HG02938 (cell line): ENCODE results near the gene DENND10.
A peak's percentile ranks its signal among the peaks of the same experiment; 100 is the strongest.

ENCODE experiments used
- ATAC-seq: cut with Tn5 transposase; IDR thresholded peaks from one replicate; pipeline ENCODE4 v1.9.1; 2021; ENCODE audit warnings: mild to moderate bottlenecking, moderate library complexity; ENCODE audit not compliant: unreplicated experiment

Gene DENND10, protein sequence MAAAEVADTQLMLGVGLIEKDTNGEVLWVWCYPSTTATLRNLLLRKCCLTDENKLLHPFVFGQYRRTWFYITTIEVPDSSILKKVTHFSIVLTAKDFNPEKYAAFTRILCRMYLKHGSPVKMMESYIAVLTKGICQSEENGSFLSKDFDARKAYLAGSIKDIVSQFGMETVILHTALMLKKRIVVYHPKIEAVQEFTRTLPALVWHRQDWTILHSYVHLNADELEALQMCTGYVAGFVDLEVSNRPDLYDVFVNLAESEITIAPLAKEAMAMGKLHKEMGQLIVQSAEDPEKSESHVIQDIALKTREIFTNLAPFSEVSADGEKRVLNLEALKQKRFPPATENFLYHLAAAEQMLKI

GRCh38 chr10:119103903-119104653 lies at the start of gene DENND10:
Gene DENND10, plus strand, starts transcription at chr10:119104113. Its CDS starts 30 bp downstream, at chr10:119104143.
- ATAC-seq: peak; percentile 82

DNA sequence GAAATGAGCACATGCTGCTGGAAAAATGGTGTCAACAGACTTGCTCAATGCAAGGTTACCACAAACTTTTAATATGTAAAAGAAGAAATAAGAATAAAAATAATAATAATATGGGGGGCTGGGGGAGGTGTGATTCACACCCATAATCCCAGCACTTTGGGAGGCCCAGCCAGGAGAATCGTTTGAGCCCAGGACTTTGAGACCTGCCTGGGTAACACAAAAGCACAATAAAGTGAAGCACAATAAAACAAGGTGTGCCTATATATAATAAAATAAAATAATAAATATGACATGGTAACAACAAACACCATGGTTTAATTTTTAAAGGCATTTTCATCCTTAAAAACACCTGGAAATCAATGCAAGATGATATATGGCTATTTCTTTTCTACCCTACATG lies 48.4 kb upstream of the DENND10 start:
- ATAC-seq: no peak

DNA sequence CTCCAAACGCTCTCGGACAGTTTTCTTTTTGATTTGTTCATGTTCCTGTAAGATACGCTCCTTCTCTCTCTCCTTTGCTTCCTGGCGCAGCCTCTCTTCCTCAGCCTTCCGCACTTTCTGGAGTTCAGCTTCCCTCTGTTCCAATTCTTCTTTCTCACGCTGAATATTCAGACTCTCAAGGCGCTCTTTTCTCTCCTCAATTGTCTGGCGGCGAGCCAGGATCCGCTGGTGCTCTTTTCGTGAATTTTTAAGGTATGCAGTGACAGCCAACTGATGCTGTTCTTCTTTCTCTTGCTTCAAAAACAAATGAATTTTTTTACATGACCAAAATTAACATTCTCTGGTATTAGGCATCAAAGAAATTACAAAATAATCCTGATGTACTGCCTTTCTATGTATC lies 45.9 kb upstream of the DENND10 start:
- no peak for ATAC-seq

DNA sequence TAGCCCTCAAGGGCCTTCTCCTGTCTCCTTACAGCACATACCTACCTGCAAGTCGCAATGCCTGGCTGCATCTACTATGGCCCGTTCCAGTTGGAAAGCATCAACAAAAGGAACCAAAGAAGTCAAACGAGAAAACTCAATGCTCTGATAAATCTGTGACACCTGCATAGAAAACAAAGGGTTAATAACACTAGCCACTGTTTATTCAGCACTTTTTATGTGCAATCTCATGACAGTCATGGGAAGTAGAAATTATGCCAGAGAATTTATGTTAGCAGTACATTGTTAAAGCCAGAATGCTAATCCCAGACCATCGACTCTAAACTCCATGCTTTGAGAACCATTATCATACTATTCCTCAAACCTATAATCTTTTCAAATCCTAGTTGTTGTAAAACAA lies 44.4 kb upstream of the DENND10 start:
- ATAC-seq: no peak

- no peak for ATAC-seq
These were observed 43.8 kb upstream of the DENND10 start for GRCh38 chr10:119060107-119060506.

DNA sequence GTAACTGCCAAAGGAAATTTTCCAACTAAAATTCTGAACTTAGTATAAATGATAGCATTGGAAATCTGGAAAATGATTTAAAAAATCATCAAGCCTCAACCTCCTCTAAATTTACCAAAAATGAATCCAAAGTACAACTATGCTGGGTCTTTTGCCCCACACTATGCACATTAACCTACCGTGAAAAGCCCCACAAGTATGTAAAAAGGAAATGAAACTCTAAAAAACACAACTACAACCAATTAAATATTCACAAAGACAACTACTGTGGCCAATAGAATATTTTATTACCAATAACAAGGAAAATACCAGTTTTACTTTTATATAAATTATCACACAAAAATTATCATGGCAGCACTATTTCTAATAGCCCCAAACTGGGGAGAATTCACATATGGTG lies 42.6 kb upstream of the DENND10 start:
- no peak for ATAC-seq

DNA sequence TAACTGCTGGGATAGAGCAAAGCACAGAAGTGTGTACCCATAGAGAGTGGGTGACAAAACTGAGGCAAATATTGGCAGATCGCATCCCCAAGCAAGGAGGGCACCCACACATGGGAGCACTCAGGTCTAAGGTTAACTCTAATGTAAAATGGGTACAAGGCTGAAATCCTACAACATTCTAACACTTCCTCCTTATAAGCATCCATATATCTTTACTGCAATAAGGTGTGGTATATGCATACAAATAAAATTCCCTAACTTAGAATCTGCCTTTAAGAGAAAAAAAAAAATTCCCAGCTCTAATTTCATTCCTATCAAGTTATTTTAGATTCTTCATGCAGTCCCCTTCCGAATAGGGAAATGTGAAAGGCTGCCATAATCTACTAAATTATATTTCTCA lies 42.0 kb upstream of the DENND10 start:
- ATAC-seq: no peak

DNA sequence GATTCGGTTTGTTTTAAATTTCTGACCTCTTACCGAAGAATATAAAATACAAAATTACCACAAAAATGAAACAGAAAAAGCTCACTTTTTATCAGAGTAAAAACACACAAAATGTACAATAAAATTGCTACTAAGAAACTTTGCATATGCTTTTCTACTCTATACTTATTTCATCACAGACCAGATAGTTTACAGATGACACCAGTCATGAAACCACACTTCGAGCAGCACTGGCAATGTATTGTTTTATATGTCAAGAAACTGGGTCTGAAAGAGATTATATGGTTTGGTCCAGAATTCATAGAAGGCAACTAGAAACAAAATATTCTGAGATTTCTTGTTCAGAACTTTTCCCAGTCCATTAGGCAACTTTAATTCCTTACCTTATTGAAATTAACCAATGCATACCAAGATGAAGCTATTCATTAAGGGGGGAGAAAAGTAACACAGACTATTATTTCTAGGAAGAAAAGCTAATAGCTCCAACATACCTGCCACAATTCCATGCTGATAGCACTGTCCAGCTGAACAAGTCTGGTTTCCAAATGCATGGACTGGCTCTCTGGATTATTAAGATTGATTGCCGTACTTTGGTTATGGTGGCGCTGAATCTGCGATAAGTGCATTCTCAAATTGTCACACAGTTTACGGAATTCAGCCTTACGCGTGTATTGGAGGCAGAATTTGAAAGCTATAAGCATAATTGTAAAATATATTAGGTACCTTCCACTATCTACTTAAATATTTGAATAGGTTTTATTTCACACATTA lies 33.3 kb upstream of the DENND10 start:
- ATAC-seq: no peak

- ATAC-seq: no peak
These were observed 30.3 kb upstream of the DENND10 start for GRCh38 chr10:119073584-119073983.

GRCh38 chr10:119078422-119079179 lies 25.3 kb upstream of the DENND10 start:
- ATAC-seq: no peak

DNA sequence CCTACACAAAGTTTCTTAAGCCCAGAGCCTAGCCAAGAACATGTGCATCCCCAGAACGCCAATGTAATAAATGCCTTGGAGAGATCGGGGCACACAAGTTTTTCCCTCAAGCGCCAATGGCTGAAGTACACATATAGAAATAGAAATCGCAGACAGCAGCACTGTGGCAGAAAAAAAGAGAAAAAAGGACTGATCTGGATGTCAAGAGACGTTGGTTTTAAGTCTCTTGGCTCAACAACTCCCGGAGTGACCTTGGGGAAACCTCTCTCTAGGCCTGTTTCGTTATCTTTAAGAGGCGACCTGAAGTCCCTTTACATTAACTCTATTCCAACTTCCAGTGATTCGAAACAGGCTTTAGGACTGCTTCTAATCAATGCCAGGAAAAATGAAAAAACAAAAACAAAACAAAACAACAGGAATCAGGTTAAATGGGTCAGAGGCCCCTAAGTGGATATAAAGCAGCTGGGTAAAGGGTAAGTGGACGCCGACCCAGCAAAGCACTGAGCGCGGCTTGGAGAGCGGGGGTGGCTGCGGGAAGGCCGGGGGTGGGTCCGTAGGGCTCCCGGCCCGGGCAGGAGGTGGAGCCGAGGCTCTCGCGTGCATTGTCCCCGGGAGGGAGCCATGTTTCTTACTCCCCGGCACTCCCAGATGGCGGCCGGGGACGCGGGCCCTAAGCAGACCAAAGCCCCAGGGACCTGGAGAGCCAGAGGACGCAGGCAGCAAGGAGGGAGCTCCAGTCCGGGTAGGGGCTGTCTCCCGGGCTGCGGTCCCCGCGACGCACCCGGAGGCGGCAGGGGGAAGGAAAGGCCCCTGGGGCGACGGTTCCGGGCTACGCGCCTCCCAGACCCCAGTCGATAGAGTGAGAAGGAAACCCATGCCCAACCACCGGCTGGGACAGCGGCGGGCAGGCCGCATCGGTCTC lies 24.1 kb upstream of the DENND10 start:
- peak; percentile 50 for ATAC-seq

- ATAC-seq: peak; percentile 70
These were observed 23.2 kb upstream of the DENND10 start, which contains the start of gene EIF3A for GRCh38 chr10:119080521-119081259. Gene EIF3A, minus strand, starts transcription at chr10:119080817. Its CDS starts 141 bp downstream, at chr10:119080676.

DNA sequence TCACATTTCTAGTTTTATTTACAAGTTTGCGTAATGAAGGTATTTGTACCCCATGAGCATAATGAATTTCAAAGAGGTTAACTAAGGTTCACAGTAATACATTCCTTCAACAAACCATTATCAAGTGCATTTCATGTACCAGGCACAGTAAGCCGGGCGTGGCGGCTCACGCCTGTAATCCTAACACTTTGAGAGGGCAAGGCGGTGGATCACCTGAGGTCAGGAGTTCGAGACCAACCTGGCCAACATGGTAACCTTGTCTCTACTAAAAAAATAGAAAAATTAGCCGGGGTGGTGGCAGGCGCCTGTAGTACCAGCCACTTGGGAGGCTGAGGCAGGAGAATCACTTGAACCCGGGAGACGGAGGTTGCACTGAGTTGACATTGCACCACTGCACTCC lies 19.0 kb upstream of the DENND10 start:
- no peak for ATAC-seq

GRCh38 chr10:119087271-119087882 lies 16.5 kb upstream of the DENND10 start:
- ATAC-seq: no peak

- ATAC-seq: no peak
These were observed 13.7 kb upstream of the DENND10 start for GRCh38 chr10:119090026-119090795.

- ATAC-seq: no peak
These were observed 12.9 kb upstream of the DENND10 start for GRCh38 chr10:119090968-119091367.

GRCh38 chr10:119095640-119096039 lies 8.3 kb upstream of the DENND10 start:
- ATAC-seq: no peak
